DOHH2 (cell line): ENCODE data around the gene HAX1.

Experiments used
- H3F3A ChIP-seq: fragments of 200-600 bp; sonication (generic), shearing (Covaris generic); 2 replicates; pipeline ENCODE4 v1.6.0; 2016; ENCODE audit warnings: antibody characterized with exemption, mild to moderate bottlenecking; ENCODE audit not compliant: control insufficient read depth, insufficient read depth
- H3K27ac ChIP-seq: fragments of 200-600 bp; sonication (generic); 2 replicates; pipeline ENCODE4 v1.5.1; 2014; ENCODE audit warnings: low read depth, mild to moderate bottlenecking, low read length, moderate library complexity
- H3K27me3 ChIP-seq: fragments of 200-600 bp; sonication (generic); 2 replicates; pipeline ENCODE4 v1.6.1; 2014; ENCODE audit warnings: mild to moderate bottlenecking, low read length, mixed read lengths; ENCODE audit not compliant: control insufficient read depth
- H3K36me3 ChIP-seq: fragments of 200-600 bp; sonication (generic); 2 replicates; pipeline ENCODE4 v1.6.1; 2014; ENCODE audit warnings: mild to moderate bottlenecking, low read length, moderate library complexity, mixed read lengths; ENCODE audit not compliant: control insufficient read depth
- H3K4me1 ChIP-seq: fragments of 200-600 bp; sonication (generic); 2 replicates; pipeline ENCODE4 v1.6.1; 2014; ENCODE audit warnings: mild to moderate bottlenecking, low read length, mixed read lengths; ENCODE audit not compliant: control insufficient read depth
- H3K4me2 ChIP-seq: fragments of 200-600 bp; sonication (generic); 2 replicates; pipeline ENCODE4 v1.6.0; 2014; ENCODE audit warnings: mild to moderate bottlenecking, low read length, moderate library complexity
- H3K4me3 ChIP-seq: fragments of 200-600 bp; sonication (generic); 2 replicates; pipeline ENCODE4 v1.5.1; 2014; ENCODE audit warnings: mild to moderate bottlenecking, low read length, mixed read lengths
- H3K79me2 ChIP-seq: fragments of 200-600 bp; sonication (generic); 2 replicates; pipeline ENCODE4 v1.6.1; 2014; ENCODE audit warnings: mild to moderate bottlenecking, low read length, mixed read lengths; ENCODE audit not compliant: control insufficient read depth
- H3K9me2 ChIP-seq: fragments of 200-600 bp; sonication (generic); replicated peaks from 2 replicates; pipeline ENCODE4 v1.6.1; 2014; ENCODE audit warnings: mild to moderate bottlenecking, low read length, mixed read lengths; ENCODE audit not compliant: control insufficient read depth
- H3K9me3 ChIP-seq: fragments of 200-600 bp; sonication (generic); 2 replicates; pipeline ENCODE4 v1.6.1; 2014; ENCODE audit warnings: antibody characterized with exemption, low read length, mixed read lengths; ENCODE audit not compliant: control insufficient read depth, insufficient read depth
- H4K20me1 ChIP-seq: fragments of 200-600 bp; sonication (generic); 2 replicates; pipeline ENCODE4 v1.6.0; 2014; ENCODE audit warnings: low read depth, mild to moderate bottlenecking, antibody characterized with exemption, low read length, moderate library complexity; ENCODE audit not compliant: control insufficient read depth, insufficient read depth
- CTCF ChIP-seq: fragments of 200-600 bp; sonication (generic); IDR thresholded peaks from one replicate; pipeline ENCODE4 v1.5.1; 2014; ENCODE audit warnings: antibody characterized with exemption, mild to moderate bottlenecking, low read depth, low read length; ENCODE audit not compliant: poor library complexity, severe bottlenecking
- EZH2phosphoT487 ChIP-seq: fragments of 200-600 bp; sonication (generic); IDR thresholded peaks from 2 replicates; pipeline ENCODE4 v1.6.1; 2017; ENCODE audit warnings: borderline replicate concordance, mild to moderate bottlenecking, antibody characterized with exemption, low read length, moderate library complexity, mixed read lengths

The HAX1 gene

GRCh38 chr1:154324241-154324640 is 51.8 kb downstream of the HAX1 start:
- no peak overlapping the region for H3K27ac ChIP-seq
- no peaks in the 10 kb centered on the region for H3K9me2 ChIP-seq
- H3K4me3 ChIP-seq = peak overlapping the region; percentile 83; the same call in 1 of the 2 replicates

GRCh38 chr1:154324669-154325582 is 52.5 kb downstream of the HAX1 start, which contains the start of gene ATP8B2:
Gene ATP8B2 (plus strand): TSS chr1:154325525. CDS start chr1:154328142, 2,617 bp downstream.
- Histone ChIP-seq H3K4me2 (peak within 1 kb of the TSS; percentile 96), H3K9me3 (no peaks in the 10 kb centered on the region), H3K79me2 (no peaks in the 10 kb centered on the region), H3K4me1 (peaks cover 37% of the 10 kb centered on the region), H3K9me2 (no peaks in the 10 kb centered on the region), H4K20me1 (peaks cover 5% of the 10 kb centered on the region; the same call in 1 of the 2 replicates), H3F3A (no peaks in the 10 kb centered on the region), H3K27ac (no peak within 1 kb of the TSS), H3K4me3 (peak within 1 kb of the TSS; percentile 83), H3K36me3 (no peaks in the 10 kb centered on the region), H3K27me3 (peaks cover 74% of the 10 kb centered on the region)
- TF ChIP-seq CTCF = peak; percentile 99
- no peak; the same call in 1 of the 2 replicates for TF ChIP-seq EZH2phosphoT487

More at GRCh38 chr1:154324241-154324640, 51.8 kb downstream of the HAX1 start:
- Histone ChIP-seq H3K4me2 (peak overlapping the region; percentile 96), H3K4me1 (peaks cover 35% of the 10 kb centered on the region), H3K9me3 (no peaks in the 10 kb centered on the region), H3F3A (no peaks in the 10 kb centered on the region), H4K20me1 (peaks cover 5% of the 10 kb centered on the region; the same call in 1 of the 2 replicates), H3K79me2 (no peaks in the 10 kb centered on the region), H3K27me3 (peaks cover 67% of the 10 kb centered on the region), H3K36me3 (no peaks in the 10 kb centered on the region)
- no peak for TF ChIP-seq EZH2phosphoT487
- TF ChIP-seq CTCF = no peak
